Measurements from ENCODE around the gene NRP1. TPM values are rescaled to one million over a fixed set of nuclear protein-coding genes. Genes with fewer than 3 reads are reported as not detected.

The NRP1 gene
- polyA plus RNA-seq, 1 of the 3 experiments (the other 2 are of a cell fraction), result 129 TPM

- no peak overlapping the region for H3K4me3 ChIP-seq (ENCODE audit: low read depth in 2 of 2, low read length in 1 of 2)
- no peaks in the 10 kb centered on the region for H3K27me3 ChIP-seq (ENCODE audit: insufficient read depth)
- peaks cover 8% of the 10 kb centered on the region for H3F3A ChIP-seq (replicated peaks; ENCODE audit: insufficient read depth)
- DNase-seq, result no peak
- H3K9me3 ChIP-seq, result no peaks in the 10 kb centered on the region
- no peaks in the 10 kb centered on the region for H4K20me1 ChIP-seq (ENCODE audit: insufficient read depth)
- no peak for TF ChIP-seq MXI1 (IDR thresholded peaks at IDR 0.05; ENCODE audit: low read depth, low read length)
- no peak for TF ChIP-seq TAF1 (IDR thresholded peaks at IDR 0.05; ENCODE audit: borderline replicate concordance, low read depth, low read length)
- no peak for TF ChIP-seq FOXJ3 (CRISPR knock-in tag; IDR thresholded peaks at IDR 0.05)
- TF ChIP-seq CHD2 (IDR thresholded peaks at IDR 0.05; ENCODE audit: low read length, partially characterized antibody), result no peak
- TF ChIP-seq RFX5 (IDR thresholded peaks at IDR 0.05; ENCODE audit: low read length), result no peak
- no peak for TF ChIP-seq NRF1 (IDR thresholded peaks at IDR 0.05; ENCODE audit: low read depth, low read length)
- no peak for TF ChIP-seq MEF2A (IDR thresholded peaks at IDR 0.05; ENCODE audit: borderline replicate concordance, low read depth)
- no peak for TF ChIP-seq YY1 (IDR thresholded peaks at IDR 0.05; ENCODE audit: low read depth)
- no peak for TF ChIP-seq EP300 (IDR thresholded peaks at IDR 0.05; ENCODE audit: borderline replicate concordance in 1 of 2, low read depth in 1 of 2, low read length in 1 of 2)
- no peak for TF ChIP-seq MAX (IDR thresholded peaks at IDR 0.05; ENCODE audit: low read depth)
- TF ChIP-seq JUND (IDR thresholded peaks at IDR 0.05), result no peak
- no peak for TF ChIP-seq TEAD4 (IDR thresholded peaks at IDR 0.05; ENCODE audit: borderline replicate concordance, insufficient read depth)
- TF ChIP-seq, protein P1, sequence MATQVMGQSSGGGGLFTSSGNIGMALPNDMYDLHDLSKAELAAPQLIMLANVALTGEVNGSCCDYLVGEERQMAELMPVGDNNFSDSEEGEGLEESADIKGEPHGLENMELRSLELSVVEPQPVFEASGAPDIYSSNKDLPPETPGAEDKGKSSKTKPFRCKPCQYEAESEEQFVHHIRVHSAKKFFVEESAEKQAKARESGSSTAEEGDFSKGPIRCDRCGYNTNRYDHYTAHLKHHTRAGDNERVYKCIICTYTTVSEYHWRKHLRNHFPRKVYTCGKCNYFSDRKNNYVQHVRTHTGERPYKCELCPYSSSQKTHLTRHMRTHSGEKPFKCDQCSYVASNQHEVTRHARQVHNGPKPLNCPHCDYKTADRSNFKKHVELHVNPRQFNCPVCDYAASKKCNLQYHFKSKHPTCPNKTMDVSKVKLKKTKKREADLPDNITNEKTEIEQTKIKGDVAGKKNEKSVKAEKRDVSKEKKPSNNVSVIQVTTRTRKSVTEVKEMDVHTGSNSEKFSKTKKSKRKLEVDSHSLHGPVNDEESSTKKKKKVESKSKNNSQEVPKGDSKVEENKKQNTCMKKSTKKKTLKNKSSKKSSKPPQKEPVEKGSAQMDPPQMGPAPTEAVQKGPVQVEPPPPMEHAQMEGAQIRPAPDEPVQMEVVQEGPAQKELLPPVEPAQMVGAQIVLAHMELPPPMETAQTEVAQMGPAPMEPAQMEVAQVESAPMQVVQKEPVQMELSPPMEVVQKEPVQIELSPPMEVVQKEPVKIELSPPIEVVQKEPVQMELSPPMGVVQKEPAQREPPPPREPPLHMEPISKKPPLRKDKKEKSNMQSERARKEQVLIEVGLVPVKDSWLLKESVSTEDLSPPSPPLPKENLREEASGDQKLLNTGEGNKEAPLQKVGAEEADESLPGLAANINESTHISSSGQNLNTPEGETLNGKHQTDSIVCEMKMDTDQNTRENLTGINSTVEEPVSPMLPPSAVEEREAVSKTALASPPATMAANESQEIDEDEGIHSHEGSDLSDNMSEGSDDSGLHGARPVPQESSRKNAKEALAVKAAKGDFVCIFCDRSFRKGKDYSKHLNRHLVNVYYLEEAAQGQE (IDR thresholded peaks at IDR 0.05; ENCODE audit: low read depth, low read length), result no peak
- no peak for TF ChIP-seq POLR2AphosphoS5 (IDR thresholded peaks at IDR 0.05; ENCODE audit: low read depth, low read length)
- TF ChIP-seq FOXM1 (IDR thresholded peaks at IDR 0.05; ENCODE audit: low read depth), result no peak
- no peak for TF ChIP-seq EZH2phosphoT487 (IDR thresholded peaks at IDR 0.05; ENCODE audit: borderline replicate concordance, low read depth)
- TF ChIP-seq PBX3 (IDR thresholded peaks at IDR 0.05), result no peak
- no peak for TF ChIP-seq FOSL2 (IDR thresholded peaks at IDR 0.05; ENCODE audit: borderline replicate concordance, low read depth)
- no peak for TF ChIP-seq ZBTB33 (IDR thresholded peaks at IDR 0.05; ENCODE audit: borderline replicate concordance, low read depth)
- no peaks in the 10 kb centered on the region for H3K9me2 ChIP-seq
- H3K79me2 ChIP-seq (ENCODE audit: insufficient read depth), result 0 out of 2 replicates have a peak, but pooled peaks cover 3% of the 10 kb centered on the region
- ChIA-PET POLR2A (no interaction called here), CTCF (interaction anchor here (1.1 to 1.4 kb wide), 2 partner anchors 9 to 1452 kb away, joined by 3 to 4 read pairs; no protein-coding TSS in a partner anchor)
- H3K27ac ChIP-seq (ENCODE audit: low read depth in 2 of 2, low read length in 1 of 2), result no peak overlapping the region
- no peak overlapping the region for H3K9ac ChIP-seq
- no peak overlapping the region for H3K4me2 ChIP-seq
- 100% methylated on average over 7 of the region's 7 CpGs for WGBS (ENCODE audit: low lambda C conversion rate)
- H3K4me1 ChIP-seq (ENCODE audit: control insufficient read depth in 1 of 2, insufficient read depth in 2 of 2, low read depth in 1 of 2, low read length in 1 of 2), result no peaks in the 10 kb centered on the region; a peak in 1 of 4 replicates
- H2AFZ ChIP-seq (ENCODE audit: low read depth), result no peak overlapping the region
- H3K36me3 ChIP-seq (replicated peaks in 1 of 2; ENCODE audit: control insufficient read depth in 1 of 2, insufficient read depth in 2 of 2, low read length in 1 of 2), result peaks cover 17 to 70% of the 10 kb centered on the region in 2 experiments
These were observed 148.3 kb downstream of the NRP1 start for GRCh38 chr10:33186150-33186549.

Measured in SK-N-SH (cell line).